ENCODE data around the gene KIZ. TPM values are rescaled to one million over a fixed set of nuclear protein-coding genes. Genes with fewer than 3 reads are reported as not detected.

Gene KIZ
- total and polyA plus RNA-seq, 2 of the 4 experiments (the other 2 are of a cell fraction), result 9.9 to 14.0 TPM

DNA sequence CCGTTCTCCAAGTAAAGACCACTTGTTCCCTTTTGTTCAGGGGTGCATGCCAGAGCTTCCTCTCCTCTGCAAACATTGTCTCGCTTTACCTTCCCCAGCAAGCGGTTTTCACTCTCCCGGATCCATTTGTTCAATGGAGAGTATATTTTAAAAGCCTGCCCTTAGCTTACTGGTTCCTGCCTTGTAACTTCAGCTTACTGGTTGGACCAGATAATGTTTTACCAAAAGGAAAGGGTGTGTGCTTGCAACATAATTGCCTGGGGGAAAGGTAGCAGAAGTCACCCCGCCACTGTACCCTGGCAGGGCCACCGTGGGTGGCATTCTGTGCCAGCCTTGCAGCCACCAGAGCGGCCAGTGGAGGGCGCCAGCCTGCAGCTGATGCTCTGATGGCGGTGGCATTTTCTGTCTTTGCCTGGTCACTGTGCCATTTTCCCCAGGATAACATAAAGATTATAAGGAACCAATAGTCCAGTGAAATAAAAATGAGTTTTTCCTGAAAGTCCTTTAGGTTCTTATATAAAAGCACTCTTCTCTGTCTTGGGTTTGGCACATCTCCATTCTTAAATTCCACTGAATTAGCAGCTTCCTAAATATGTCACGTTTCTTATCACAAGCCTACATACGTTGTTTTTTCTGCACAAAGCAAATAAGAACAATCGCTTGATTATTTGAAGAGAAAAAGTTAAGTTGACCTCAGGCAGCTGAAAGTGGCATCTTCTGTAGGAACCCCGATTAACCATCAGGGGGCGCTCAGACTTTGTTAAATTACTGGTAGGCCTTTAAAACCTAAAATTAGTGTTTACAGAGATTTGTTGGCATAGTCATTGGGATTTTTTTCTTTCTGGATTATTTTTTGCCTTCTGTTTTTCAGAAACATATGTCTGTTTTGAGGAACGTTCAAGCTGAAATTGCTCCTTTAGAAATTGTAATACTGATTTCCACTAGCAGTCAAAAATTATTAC lies 109.9 kb downstream of the KIZ start (continued):
- TF ChIP-seq MAFK (IDR thresholded peaks at IDR 0.05; ENCODE audit: low read depth, low read length), result no peak

DNA sequence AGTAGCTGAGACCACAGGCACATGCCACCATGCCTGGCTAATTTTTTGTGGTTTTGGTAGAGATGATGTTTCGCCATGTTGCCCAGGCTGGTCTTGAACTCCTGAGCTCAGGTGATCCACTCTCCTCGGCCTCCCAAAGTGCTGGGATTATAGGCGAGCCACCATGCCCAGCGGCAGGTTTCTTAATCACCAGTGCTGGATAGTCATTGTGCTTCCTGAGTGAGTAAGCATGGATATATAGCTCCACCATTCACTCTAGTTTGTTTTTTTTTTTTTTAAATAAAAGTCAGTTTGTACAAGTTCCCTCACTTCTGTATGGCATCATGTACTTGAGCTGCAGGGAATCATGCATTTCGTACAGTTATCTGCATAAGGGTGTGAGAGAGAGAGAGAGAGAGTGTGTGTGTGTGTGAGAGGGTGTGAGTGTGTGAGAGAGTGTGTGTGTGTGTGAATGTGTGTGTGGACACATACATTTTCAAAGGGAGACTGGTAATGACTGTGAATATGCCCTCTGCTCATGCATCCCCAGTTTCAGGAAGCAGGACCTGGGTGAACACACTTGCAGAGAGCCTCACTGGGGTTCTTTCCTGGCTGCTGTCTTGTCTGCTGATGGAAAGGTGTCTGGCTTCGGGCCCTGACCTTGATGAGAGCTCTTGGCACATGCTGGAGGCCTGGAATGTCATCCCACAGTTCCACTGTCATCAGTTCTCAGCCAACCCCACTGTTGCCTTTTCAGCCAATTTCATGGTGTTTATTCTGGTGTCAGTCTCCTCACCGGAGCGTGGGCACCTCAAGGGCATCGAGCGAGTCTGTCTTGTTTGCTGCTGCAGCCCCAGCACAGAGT lies 112.3 kb downstream of the KIZ start:
- CTCF ChIA-PET, result interaction anchor here (1.1 kb wide), 1 partner anchor 268 kb away, joined by 3 read pairs; no protein-coding TSS in a partner anchor
- H3K4me2 ChIP-seq (ENCODE audit: low read depth, low read length), result no peak overlapping the region
- TF ChIP-seq CHD1 (IDR thresholded peaks at IDR 0.05; ENCODE audit: low read depth, low read length) (no peak), RAD21 (IDR thresholded peaks at IDR 0.05; ENCODE audit: low read length) (no peak), MAZ (IDR thresholded peaks at IDR 0.05; ENCODE audit: borderline replicate concordance, low read depth, low read length) (no peak), SMC3 (IDR thresholded peaks at IDR 0.05; ENCODE audit: low read depth, low read length) (no peak), RCOR1 (IDR thresholded peaks at IDR 0.05; ENCODE audit: insufficient replicate concordance, low read length) (no peak), RFX5 (IDR thresholded peaks at IDR 0.05; ENCODE audit: low read depth, low read length) (no peak), BHLHE40 (IDR thresholded peaks at IDR 0.05; ENCODE audit: low read depth, low read length) (no peak), POLR2A (IDR thresholded peaks at IDR 0.05; ENCODE audit: low read depth, low read length) (no peak), NFE2L2 (IDR thresholded peaks at IDR 0.05; ENCODE audit: low read depth, low read length) (no peak)
- TF ChIP-seq, protein P1, sequence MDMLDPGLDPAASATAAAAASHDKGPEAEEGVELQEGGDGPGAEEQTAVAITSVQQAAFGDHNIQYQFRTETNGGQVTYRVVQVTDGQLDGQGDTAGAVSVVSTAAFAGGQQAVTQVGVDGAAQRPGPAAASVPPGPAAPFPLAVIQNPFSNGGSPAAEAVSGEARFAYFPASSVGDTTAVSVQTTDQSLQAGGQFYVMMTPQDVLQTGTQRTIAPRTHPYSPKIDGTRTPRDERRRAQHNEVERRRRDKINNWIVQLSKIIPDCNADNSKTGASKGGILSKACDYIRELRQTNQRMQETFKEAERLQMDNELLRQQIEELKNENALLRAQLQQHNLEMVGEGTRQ (IDR thresholded peaks at IDR 0.05; ENCODE audit: low read depth, low read length), result no peak
- TF ChIP-seq, protein P2, sequence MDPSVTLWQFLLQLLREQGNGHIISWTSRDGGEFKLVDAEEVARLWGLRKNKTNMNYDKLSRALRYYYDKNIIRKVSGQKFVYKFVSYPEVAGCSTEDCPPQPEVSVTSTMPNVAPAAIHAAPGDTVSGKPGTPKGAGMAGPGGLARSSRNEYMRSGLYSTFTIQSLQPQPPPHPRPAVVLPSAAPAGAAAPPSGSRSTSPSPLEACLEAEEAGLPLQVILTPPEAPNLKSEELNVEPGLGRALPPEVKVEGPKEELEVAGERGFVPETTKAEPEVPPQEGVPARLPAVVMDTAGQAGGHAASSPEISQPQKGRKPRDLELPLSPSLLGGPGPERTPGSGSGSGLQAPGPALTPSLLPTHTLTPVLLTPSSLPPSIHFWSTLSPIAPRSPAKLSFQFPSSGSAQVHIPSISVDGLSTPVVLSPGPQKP (IDR thresholded peaks at IDR 0.05; ENCODE audit: borderline replicate concordance, low read depth, low read length), result no peak

More for the DNA sequence above, 112.3 kb downstream of the KIZ start:
- H3K9me3 ChIP-seq (ENCODE audit: control insufficient read depth, insufficient read depth, low read length), result no peaks in the 10 kb centered on the region
- peak; percentile 27 for DNase-seq
- no peak overlapping the region for H3K4me3 ChIP-seq (ENCODE audit: insufficient read depth, low read depth, low read length)
- POLR2A ChIA-PET (ENCODE audit: unreplicated experiment), result no interaction called here
- H3K27ac ChIP-seq (ENCODE audit: insufficient read depth, low read length), result no peak overlapping the region
- no peak overlapping the region for H4K8ac ChIP-seq (ENCODE audit: low read depth in 2 of 2, low read length in 2 of 2)
- ATAC-seq (ENCODE audit: low read depth), result 0 out of 2 replicates have a peak, but pooled peaks have one; percentile 27
- no peak overlapping the region for H3K14ac ChIP-seq (replicated peaks; ENCODE audit: low read depth, low read length)
- no peak overlapping the region for H2AK5ac ChIP-seq (ENCODE audit: low read depth, low read length)
- no peaks in the 10 kb centered on the region for H4K20me1 ChIP-seq (ENCODE audit: insufficient read depth, low read length)
- no peak overlapping the region for H3K4ac ChIP-seq (ENCODE audit: low read depth, low read length)
- H3K79me1 ChIP-seq (ENCODE audit: low read depth in 1 of 2, low read length in 2 of 2), result no peaks in the 10 kb centered on the region
- intact Hi-C loops (cut with micrococcal nuclease), result loop anchor here (5.0 to 10.0 kb wide), 4 partner anchors 64 to 334 kb away; partner anchors contain the start of genes NKX2-4 and XRN2
- dilution Hi-C loops (cut with HindIII; ENCODE audit: low sequenced_read_pairs, unreplicated experiment), result no loop called here
- no peak overlapping the region for H3K23ac ChIP-seq (ENCODE audit: low read depth, low read length)
- H4K91ac ChIP-seq (ENCODE audit: insufficient read depth, low read depth, low read length), result no peak overlapping the region
- in situ Hi-C loops (cut with MboI; ENCODE audit: low sequenced_read_pairs), result loop anchor here (5.0 to 25.0 kb wide), 2 partner anchors 264 to 376 kb away; no protein-coding TSS in a partner anchor
- no peaks in the 10 kb centered on the region for H3K27me3 ChIP-seq (ENCODE audit: control insufficient read depth, insufficient read depth, low read length)
- H2BK15ac ChIP-seq (ENCODE audit: low read depth, low read length), result no peak overlapping the region
- H2AFZ ChIP-seq (replicated peaks; ENCODE audit: low read length, poor library complexity), result no peak overlapping the region
- no peak overlapping the region for H2BK20ac ChIP-seq (ENCODE audit: low read depth, low read length)
- no peak overlapping the region for H2BK120ac ChIP-seq (ENCODE audit: low read depth, low read length)
- 89% methylated on average over 3 of the region's 10 CpGs; no CpG with 5 or more reads in 1 of the 2 experiments for WGBS, 2 experiments (ENCODE audit: extremely low coverage in 2 of 2, insufficient read length in 1 of 2)
- H3K9me1 ChIP-seq (ENCODE audit: insufficient read depth, low read length), result no peaks in the 10 kb centered on the region
- BruUV-seq (replicated peaks), result no TSS peak
- H3K56ac ChIP-seq (ENCODE audit: extremely low read depth, insufficient read depth, low read length), result no peak overlapping the region
- no peak overlapping the region for H2BK5ac ChIP-seq (ENCODE audit: low read depth, low read length, poor library complexity, severe bottlenecking)
- no peak overlapping the region for H3K9ac ChIP-seq (ENCODE audit: low read depth, low read length)
- H3K36me3 ChIP-seq (ENCODE audit: control insufficient read depth, insufficient read depth, low read length), result peaks cover 2% of the 10 kb centered on the region; the same call in 1 of the 2 replicates
- H4K5ac ChIP-seq (ENCODE audit: low read depth, low read length), result no peak overlapping the region
- no peaks in the 10 kb centered on the region for H3K4me1 ChIP-seq (ENCODE audit: control insufficient read depth, insufficient read depth, low read length)
- H2AK9ac ChIP-seq (replicated peaks; ENCODE audit: low read depth, low read length, poor library complexity), result no peak overlapping the region
- no peak overlapping the region for H3K18ac ChIP-seq (ENCODE audit: low read depth, low read length)

All from IMR-90 (cell line).